SK-N-MC (cell line): ENCODE measurements around the gene GABRB2.

ENCODE experiments used
- EZH2 ChIP-seq: fragments of 200-600 bp; sonication (generic); IDR thresholded peaks from one replicate; pipeline ENCODE4 v1.6.1; 2017; ENCODE audit warnings: antibody characterized with exemption
- FOXP2 ChIP-seq: optimal IDR thresholded peaks from 2 replicates; pipeline ENCODE3; 2011; ENCODE audit warnings: mild to moderate bottlenecking, moderate library complexity; ENCODE audit not compliant: insufficient read depth; ENCODE audit errors: extremely low read length, control extremely low read depth

GRCh38 chr5:161263191-161263590 lies 283.3 kb downstream of the GABRB2 start:
- TF ChIP-seq EZH2 (no peak), FOXP2 (no peak)
